NCI-H1417 treated with DMSO at 0.1 percent for 48 hours (cell line): ENCODE data around the gene PHOX2A.

ENCODE experiments used
- DNase-seq: peaks from one replicate; lab custom pipeline; 2025; lab: John Stamatoyannopoulos, UW

The PHOX2A gene

GRCh38 chr11:72249961-72250360 lies 6.0 kb upstream of the PHOX2A start:
- DNase-seq = no peak

- no peak for DNase-seq
Measured at GRCh38 chr11:72247584-72247983, 3.6 kb upstream of the PHOX2A start.

- no peak for DNase-seq
Measured at GRCh38 chr11:72245263-72245816, 1.4 kb upstream of the PHOX2A start.

- no peak for DNase-seq
Measured at GRCh38 chr11:72244361-72245262, 636 bp upstream of the PHOX2A start.

GRCh38 chr11:72243173-72244059 lies 560 bp downstream of the PHOX2A start:
- no peak for DNase-seq

GRCh38 chr11:72242141-72242540 lies 1.8 kb downstream of the PHOX2A start:
- DNase-seq = no peak

- DNase-seq = no peak
Measured at GRCh38 chr11:72241291-72241781, 2.6 kb downstream of the PHOX2A start.

- no peak for DNase-seq
Measured at GRCh38 chr11:72240461-72241290, 3.3 kb downstream of the PHOX2A start.

GRCh38 chr11:72239849-72240460 lies 4.0 kb downstream of the PHOX2A start:
- no peak for DNase-seq

- DNase-seq = no peak
Measured at GRCh38 chr11:72239313-72239848, 4.6 kb downstream of the PHOX2A start.

- no peak for DNase-seq
Measured at GRCh38 chr11:72238492-72239312, 5.3 kb downstream of the PHOX2A start.

GRCh38 chr11:72238040-72238450 lies 5.9 kb downstream of the PHOX2A start:
- DNase-seq = no peak

GRCh38 chr11:72237112-72237931 lies 6.7 kb downstream of the PHOX2A start:
- DNase-seq = no peak

- no peak for DNase-seq
Measured at GRCh38 chr11:72236774-72237111, 7.2 kb downstream of the PHOX2A start.

GRCh38 chr11:72236083-72236697 lies 7.8 kb downstream of the PHOX2A start:
- no peak for DNase-seq

- DNase-seq = no peak
Measured at GRCh38 chr11:72235351-72236057, 8.5 kb downstream of the PHOX2A start.

GRCh38 chr11:72234920-72235319 lies 9.1 kb downstream of the PHOX2A start:
- no peak for DNase-seq

- DNase-seq = no peak
Measured at GRCh38 chr11:72234514-72234830, 9.5 kb downstream of the PHOX2A start.
